Measurements from ENCODE around the gene TENT5A.
A peak's percentile ranks its signal among the peaks of the same experiment; 100 is the strongest.

The TENT5A gene

GRCh38 chr6:81770381-81770780, 17.9 kb upstream of the TENT5A start:
- no peak for DNase-seq

GRCh38 chr6:81769824-81770223, 17.3 kb upstream of the TENT5A start:
- DNase-seq: peak; percentile 24

- DNase-seq: no peak
Observed at GRCh38 chr6:81768150-81768942, 15.9 kb upstream of the TENT5A start.

- DNase-seq: no peak
Observed at GRCh38 chr6:81767163-81767891, 14.8 kb upstream of the TENT5A start.

- DNase-seq: no peak
Observed at GRCh38 chr6:81766482-81767069, 14.1 kb upstream of the TENT5A start.

- no peak for DNase-seq
Observed at GRCh38 chr6:81764531-81764930, 12.1 kb upstream of the TENT5A start.

- peak; percentile 61 for DNase-seq
Observed at GRCh38 chr6:81763968-81764367, 11.5 kb upstream of the TENT5A start.

GRCh38 chr6:81763051-81763450, 10.6 kb upstream of the TENT5A start:
- DNase-seq: no peak

GRCh38 chr6:81762606-81763005, 10.1 kb upstream of the TENT5A start:
- DNase-seq: no peak

- no peak for DNase-seq
Observed at GRCh38 chr6:81762132-81762531, 9.7 kb upstream of the TENT5A start.

- DNase-seq: no peak
Observed at GRCh38 chr6:81761197-81761596, 8.7 kb upstream of the TENT5A start.

- DNase-seq: no peak
Observed at GRCh38 chr6:81759782-81760181, 7.3 kb upstream of the TENT5A start.

GRCh38 chr6:81758221-81758620, 5.7 kb upstream of the TENT5A start:
- DNase-seq: no peak

- no peak for DNase-seq
Observed at GRCh38 chr6:81756690-81757089, 4.2 kb upstream of the TENT5A start.

GRCh38 chr6:81755551-81755950, 3.1 kb upstream of the TENT5A start:
- DNase-seq: no peak

GRCh38 chr6:81754906-81755305, 2.4 kb upstream of the TENT5A start:
- DNase-seq: no peak

- DNase-seq: peak; percentile 70
Observed at GRCh38 chr6:81753711-81754577, 1.5 kb upstream of the TENT5A start.

- DNase-seq: peak; percentile 85
Observed at GRCh38 chr6:81752921-81753710, 635 bp upstream of the TENT5A start.

GRCh38 chr6:81751388-81752083, 945 bp downstream of the TENT5A start:
- DNase-seq: peak; percentile 59

GRCh38 chr6:81750681-81751387, 1.6 kb downstream of the TENT5A start:
- peak; percentile 38 for DNase-seq

- DNase-seq: no peak
Observed at GRCh38 chr6:81750200-81750599, 2.3 kb downstream of the TENT5A start.

All from NCI-H69 (cell line).